Ishikawa (cell line): Measurements from ENCODE around the gene ITSN2.

Source experiments
- CEBPB ChIP-seq: IDR thresholded peaks from 2 replicates; pipeline ENCODE4 v1.6.1; 2012
- CREB1 ChIP-seq: IDR thresholded peaks from 2 replicates; pipeline ENCODE4 v1.6.1; 2012; ENCODE audit warnings: low read depth
- EGR1 ChIP-seq: IDR thresholded peaks from 2 replicates; pipeline ENCODE4 v1.6.1; 2012
- EP300 ChIP-seq: IDR thresholded peaks from 2 replicates; pipeline ENCODE4 v1.6.1; 2012; ENCODE audit warnings: borderline replicate concordance
- FOXM1 ChIP-seq: IDR thresholded peaks from 2 replicates; pipeline ENCODE4 v1.6.1; 2012; ENCODE audit warnings: low read depth, borderline replicate concordance
- MAX ChIP-seq: IDR thresholded peaks from 2 replicates; pipeline ENCODE4 v1.6.1; 2012
- NFIC ChIP-seq: IDR thresholded peaks from 2 replicates; pipeline ENCODE4 v1.6.1; 2012
- RAD21 ChIP-seq: IDR thresholded peaks from 2 replicates; pipeline ENCODE4 v1.6.1; 2012; ENCODE audit warnings: low read depth
- REST ChIP-seq: IDR thresholded peaks from 2 replicates; pipeline ENCODE4 v1.6.1; 2012; ENCODE audit warnings: low read depth, mild to moderate bottlenecking
- TAF1 ChIP-seq: IDR thresholded peaks from 2 replicates; pipeline ENCODE4 v1.6.1; 2012; ENCODE audit warnings: low read depth, mild to moderate bottlenecking
- TCF12 ChIP-seq: IDR thresholded peaks from 2 replicates; pipeline ENCODE4 v1.6.1; 2012; ENCODE audit warnings: low read depth
- TEAD4 ChIP-seq: IDR thresholded peaks from 2 replicates; pipeline ENCODE4 v1.6.1; 2012
- USF1 ChIP-seq: IDR thresholded peaks from 2 replicates; pipeline ENCODE4 v1.6.1; 2012
- YY1 ChIP-seq: IDR thresholded peaks from 2 replicates; pipeline ENCODE4 v1.6.1; 2012; ENCODE audit warnings: low read depth
- ZBTB7A ChIP-seq: IDR thresholded peaks from 2 replicates; pipeline ENCODE4 v1.6.1; 2012; ENCODE audit warnings: low read depth

The ITSN2 gene

GRCh38 chr2:24221343-24222050 lies 138.8 kb downstream of the ITSN2 start:
- TF ChIP-seq TCF12 (no peak), TEAD4 (no peak), YY1 (no peak), TAF1 (no peak), USF1 (no peak), NFIC (no peak), ZBTB7A (no peak), CEBPB (no peak), RAD21 (no peak), CREB1 (no peak), EP300 (no peak), REST (no peak), MAX (no peak), EGR1 (no peak), FOXM1 (no peak)

GRCh38 chr2:24220554-24221291 lies 139.6 kb downstream of the ITSN2 start:
- TF ChIP-seq CREB1 (no peak), MAX (no peak), USF1 (no peak), EP300 (no peak), TAF1 (no peak), ZBTB7A (no peak)

- TF ChIP-seq TAF1 (no peak), REST (no peak), MAX (no peak), TEAD4 (no peak), YY1 (no peak), CEBPB (no peak), EP300 (no peak), USF1 (no peak), CREB1 (no peak), TCF12 (no peak), RAD21 (no peak), FOXM1 (no peak), NFIC (no peak)
These were observed 145.5 kb downstream of the ITSN2 start for GRCh38 chr2:24214880-24215279.

- no peak for TF ChIP-seq TCF12
- TF ChIP-seq USF1, result no peak
- no peak for TF ChIP-seq FOXM1
- TF ChIP-seq TAF1, result no peak
- TF ChIP-seq ZBTB7A, result no peak
- TF ChIP-seq CEBPB, result no peak
- TF ChIP-seq RAD21, result no peak
- no peak for TF ChIP-seq YY1
- TF ChIP-seq MAX, result no peak
- TF ChIP-seq NFIC, result no peak
- no peak for TF ChIP-seq TEAD4
- no peak for TF ChIP-seq EP300
- TF ChIP-seq REST, result no peak
- no peak for TF ChIP-seq CREB1
- TF ChIP-seq EGR1, result no peak
These were observed 148.9 kb downstream of the ITSN2 start for GRCh38 chr2:24211408-24211807.
